Left ventricle myocardium superior (tissue), 1 donor: Measurements from ENCODE around the gene SERPINA4. TPM values are rescaled to one million over a fixed set of nuclear protein-coding genes. Genes with fewer than 3 reads are reported as not detected.

Experiments used
- ATAC-seq: fragments of 200-7000 bp; cut with Tn5 transposase; one replicate; pipeline ENCODE4 v1.9.1; 2020; ENCODE audit warnings: mild to moderate bottlenecking, moderate library complexity
- DNase-seq: peaks from one replicate; pipeline ENCODE4 v3.0.0-alpha.2; 2020
- intact Hi-C: fragments of 100-400 bp; cut with micrococcal nuclease; formaldehyde crosslinking; loops from one replicate; pipeline ENCODE4 v1.11.0; 2022
- long read RNA-seq: library from polyadenylated mRNA; unstranded; transcript quantifications from one replicate; pipeline ENCODE4 v2.0.0, GENCODE V29; 2021
- total RNA-seq: library from RNA; stranded (reverse); fragmentation: NEBNext Ultra II Directional; extraction: Animal tissue kit (Norgen Biotek cat#: 25700); gene quantifications from one replicate; pipeline ENCODE4 v1.2.1, GENCODE V29; 2021
- donor health status: DM: no; HTN: yes; CAD: no; lungs with severe emphysema.

SERPINA4 gene
- not detected for total RNA-seq
- long read RNA-seq: 0 reads

- DNase-seq (no peak), ATAC-seq (no peak)
- intact Hi-C loops: no loop called here
Observed at GRCh38 chr14:94560751-94561655, at the start of gene SERPINA4. SERPINA4 (plus strand) TSS chr14:94561442; CDS start chr14:94563483, 2,041 bp downstream.

DNA sequence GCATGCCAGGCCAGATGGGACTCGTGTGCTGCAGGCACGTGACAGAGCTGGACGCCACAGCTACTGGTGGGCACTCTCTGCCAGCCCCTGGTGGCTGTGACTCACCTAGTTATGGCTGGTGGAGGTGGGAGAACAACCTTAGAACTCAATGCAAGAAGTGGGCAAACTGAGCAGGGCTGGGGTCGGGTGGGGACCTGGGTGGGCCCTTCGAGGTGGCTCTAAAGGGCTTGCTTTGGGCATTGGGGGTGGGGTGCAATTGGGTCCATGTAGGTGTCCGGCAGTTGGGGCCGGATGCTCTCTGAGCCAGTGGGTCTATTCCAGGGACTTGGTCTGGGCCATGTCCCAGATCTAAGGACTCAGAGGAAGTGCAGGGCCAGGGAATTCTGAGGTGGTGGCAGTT lies 46.9 kb upstream of the SERPINA4 start:
- DNase-seq (no peak), ATAC-seq (no peak)
- intact Hi-C loops: no loop called here

DNA sequence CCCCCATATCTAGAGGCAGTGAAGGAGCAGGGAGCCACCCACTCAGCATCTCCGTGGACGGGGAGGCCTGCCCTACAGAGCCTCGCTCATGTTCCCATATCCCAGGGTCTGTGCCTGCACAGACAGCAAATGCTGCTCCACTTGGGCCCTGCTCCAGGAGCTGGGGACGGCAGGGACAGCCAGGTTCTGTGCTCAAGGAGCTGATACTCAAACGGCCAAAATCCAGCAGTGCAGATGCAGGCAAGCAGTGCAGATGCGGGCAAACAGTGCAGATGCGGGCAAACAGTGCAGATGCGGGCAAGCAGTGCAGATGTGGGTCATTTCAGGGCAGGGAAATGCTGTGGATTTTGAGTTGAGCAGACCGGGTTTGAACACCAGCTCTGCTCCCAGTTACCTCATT lies 45.8 kb upstream of the SERPINA4 start:
- DNase-seq (no peak), ATAC-seq (no peak)
- intact Hi-C loops: no loop called here

- intact Hi-C loops: no loop called here
- ATAC-seq (no peak), DNase-seq (no peak)
Observed at GRCh38 chr14:94515856-94516255, 45.4 kb upstream of the SERPINA4 start.

DNA sequence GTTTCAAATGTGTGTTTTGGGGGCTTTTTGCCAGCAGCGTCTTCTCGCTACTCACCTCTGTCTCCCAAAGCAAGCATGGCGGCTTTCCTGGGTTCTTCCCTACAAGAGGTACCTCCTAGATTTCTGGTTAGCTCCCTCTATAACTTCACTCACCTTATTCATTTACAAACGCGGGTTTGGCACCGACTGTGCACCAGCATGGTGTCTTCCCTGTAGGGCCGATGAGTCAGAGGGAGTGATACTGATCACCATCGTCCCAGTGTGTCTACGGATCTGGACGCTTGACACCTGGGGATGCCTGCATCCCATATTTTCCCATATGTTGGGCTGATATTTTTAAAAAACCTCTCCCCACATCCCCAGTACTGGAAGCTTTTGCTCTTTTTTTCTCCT lies 44.0 kb upstream of the SERPINA4 start:
- DNase-seq (no peak), ATAC-seq (no peak)
- intact Hi-C loops: no loop called here

DNA sequence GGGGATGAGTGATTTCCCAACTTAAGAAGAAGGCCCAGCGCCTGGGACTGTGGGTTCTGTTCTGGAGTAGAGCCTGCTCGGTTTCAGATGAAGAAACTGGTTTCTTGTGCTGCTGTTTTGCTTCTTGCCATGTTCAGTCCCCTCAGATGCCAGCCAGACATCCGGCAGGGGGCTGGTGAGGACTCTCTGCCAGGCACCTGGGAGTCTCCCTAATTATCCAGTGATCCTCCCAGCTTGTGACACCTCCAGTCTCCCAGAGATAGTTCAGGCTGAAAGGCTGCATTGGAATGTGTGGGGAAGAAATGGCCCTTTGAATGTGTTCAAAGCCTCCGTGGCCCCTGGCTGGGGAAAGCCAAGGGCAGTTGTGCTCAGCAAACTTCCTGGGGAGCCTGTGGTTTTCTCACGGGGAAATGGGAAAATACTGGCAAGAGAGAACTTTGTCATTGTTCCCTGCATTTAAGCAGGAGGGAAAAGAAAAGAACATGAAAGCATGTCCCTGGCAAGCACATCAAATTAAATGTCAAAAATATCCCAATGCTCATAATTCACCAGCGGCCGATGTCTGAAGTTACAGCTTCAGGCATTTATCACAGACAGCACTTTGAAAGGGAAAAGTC lies 43.5 kb upstream of the SERPINA4 start:
- ATAC-seq (no peak), DNase-seq (no peak)
- intact Hi-C loops: no loop called here

- ATAC-seq: no peak
- intact Hi-C loops: no loop called here
- no peak for DNase-seq
Observed at GRCh38 chr14:94521375-94522114, 39.7 kb upstream of the SERPINA4 start.

- intact Hi-C loops: no loop called here
- no peak for ATAC-seq
- DNase-seq: no peak
Observed at GRCh38 chr14:94522115-94522724, 39.0 kb upstream of the SERPINA4 start.

DNA sequence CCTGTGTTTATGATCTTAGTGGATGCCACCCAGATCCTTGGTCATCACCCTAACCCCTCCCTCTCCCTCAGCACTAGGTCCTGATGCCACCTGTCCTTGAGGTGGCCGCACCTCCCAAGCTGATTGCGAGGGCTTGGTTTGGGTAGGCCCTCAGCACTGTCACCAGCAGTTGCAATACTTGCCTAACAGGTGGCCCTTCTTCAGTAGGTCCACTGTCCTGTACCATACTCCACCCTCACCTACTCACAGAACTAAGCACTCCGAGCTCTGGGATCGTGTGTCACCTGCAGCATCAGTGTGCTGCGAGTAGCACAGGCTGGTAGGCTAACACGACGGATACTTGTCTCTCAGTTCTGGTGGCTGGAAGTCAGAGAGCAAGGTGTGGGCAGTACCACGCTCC lies 38.0 kb upstream of the SERPINA4 start:
- intact Hi-C loops: no loop called here
- ATAC-seq (no peak), DNase-seq (no peak)

- intact Hi-C loops: no loop called here
- DNase-seq: no peak
- ATAC-seq: no peak
Observed at GRCh38 chr14:94524093-94524492, 37.1 kb upstream of the SERPINA4 start.

DNA sequence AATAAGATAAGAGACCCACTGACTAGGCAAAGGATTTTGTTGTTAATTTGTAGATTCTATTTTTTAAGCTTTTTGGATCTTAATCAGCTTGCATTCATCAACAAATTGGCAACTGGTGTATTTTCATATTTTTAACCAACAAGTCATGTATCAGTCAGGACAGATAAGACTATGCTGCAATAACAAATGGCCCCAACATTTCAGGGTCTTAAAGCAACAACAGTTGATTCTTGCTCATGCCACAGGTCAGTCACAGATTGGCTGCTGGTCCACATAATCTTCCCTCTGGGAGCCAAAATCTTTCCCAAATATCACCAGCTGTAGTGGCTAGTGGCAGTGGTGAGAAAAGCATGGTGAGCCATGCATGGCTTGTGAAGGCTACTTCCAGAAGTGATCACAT lies 30.1 kb upstream of the SERPINA4 start:
- no peak for DNase-seq
- no peak for ATAC-seq

DNA sequence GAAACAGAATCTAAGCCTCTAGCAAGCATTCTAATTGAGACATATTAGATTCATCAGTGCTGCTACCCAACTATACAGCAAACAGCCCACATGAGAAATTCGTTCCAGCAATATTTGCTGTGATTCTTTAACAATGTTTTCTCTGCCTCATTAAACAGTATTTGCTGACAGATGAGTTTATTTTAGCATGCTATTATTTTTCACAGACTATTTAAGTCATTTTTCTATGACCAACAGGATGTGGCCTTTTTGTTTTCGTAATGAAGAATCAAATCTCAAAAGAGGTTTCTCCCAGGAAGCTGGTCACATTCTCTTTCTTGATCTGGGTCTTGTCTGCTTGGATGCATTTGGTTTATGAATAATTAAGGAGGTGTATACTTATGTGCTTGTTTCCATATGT lies 28.8 kb upstream of the SERPINA4 start:
- ATAC-seq (no peak), DNase-seq (no peak)
- intact Hi-C loops: no loop called here

More for the DNA sequence above, 30.1 kb upstream of the SERPINA4 start:
- intact Hi-C loops: no loop called here

DNA sequence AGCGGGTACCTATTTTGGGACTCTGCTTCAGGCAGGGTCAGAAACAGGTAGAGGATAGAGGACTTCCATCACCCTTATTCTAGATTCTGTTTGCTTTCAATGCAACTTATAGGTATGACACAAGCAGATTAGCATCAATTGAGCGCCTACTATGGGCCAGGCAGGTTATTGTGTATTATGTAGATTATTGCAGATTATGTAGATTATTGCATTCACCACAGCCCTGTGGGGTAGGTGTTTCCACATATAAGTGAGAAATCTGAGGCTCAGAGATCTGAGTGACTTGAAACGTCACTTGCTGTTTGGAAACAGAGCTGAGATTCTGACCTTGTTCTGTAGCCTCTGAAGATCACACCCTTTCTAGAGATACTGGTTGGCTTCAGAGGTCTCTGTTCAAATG lies 25.7 kb upstream of the SERPINA4 start:
- ATAC-seq: no peak
- intact Hi-C loops: no loop called here
- DNase-seq: no peak

DNA sequence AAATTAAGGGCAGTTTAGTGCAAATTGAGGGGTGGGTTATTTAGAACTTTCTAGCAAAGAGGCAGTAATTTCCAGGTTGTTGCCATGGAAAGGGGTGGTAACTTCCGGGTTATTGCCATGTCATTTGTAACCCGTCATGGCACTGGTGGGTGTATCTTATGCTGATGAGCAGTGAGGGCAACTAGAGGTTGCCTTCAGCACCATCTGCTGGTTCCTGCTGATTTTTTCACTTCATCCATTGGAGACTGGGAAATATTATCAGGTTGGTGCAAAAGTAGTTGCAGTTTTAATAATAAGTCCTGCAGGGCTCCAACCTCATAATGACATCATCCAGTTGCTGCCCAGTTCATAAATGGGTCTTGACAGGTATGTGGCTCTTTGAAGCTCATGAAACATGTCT lies 24.4 kb upstream of the SERPINA4 start:
- no peak for ATAC-seq
- intact Hi-C loops: no loop called here
- no peak for DNase-seq

- no peak for DNase-seq
Observed at GRCh38 chr14:94538070-94538740, 23.0 kb upstream of the SERPINA4 start.

GRCh38 chr14:94539181-94539580 lies 22.1 kb upstream of the SERPINA4 start:
- intact Hi-C loops: no loop called here
- DNase-seq (no peak), ATAC-seq (no peak)

More at GRCh38 chr14:94538070-94538740, 23.0 kb upstream of the SERPINA4 start:
- intact Hi-C loops: no loop called here
- ATAC-seq: no peak

- intact Hi-C loops: no loop called here
- DNase-seq (no peak), ATAC-seq (peak; percentile 71)
Observed at GRCh38 chr14:94540031-94540794, 21.0 kb upstream of the SERPINA4 start.

DNA sequence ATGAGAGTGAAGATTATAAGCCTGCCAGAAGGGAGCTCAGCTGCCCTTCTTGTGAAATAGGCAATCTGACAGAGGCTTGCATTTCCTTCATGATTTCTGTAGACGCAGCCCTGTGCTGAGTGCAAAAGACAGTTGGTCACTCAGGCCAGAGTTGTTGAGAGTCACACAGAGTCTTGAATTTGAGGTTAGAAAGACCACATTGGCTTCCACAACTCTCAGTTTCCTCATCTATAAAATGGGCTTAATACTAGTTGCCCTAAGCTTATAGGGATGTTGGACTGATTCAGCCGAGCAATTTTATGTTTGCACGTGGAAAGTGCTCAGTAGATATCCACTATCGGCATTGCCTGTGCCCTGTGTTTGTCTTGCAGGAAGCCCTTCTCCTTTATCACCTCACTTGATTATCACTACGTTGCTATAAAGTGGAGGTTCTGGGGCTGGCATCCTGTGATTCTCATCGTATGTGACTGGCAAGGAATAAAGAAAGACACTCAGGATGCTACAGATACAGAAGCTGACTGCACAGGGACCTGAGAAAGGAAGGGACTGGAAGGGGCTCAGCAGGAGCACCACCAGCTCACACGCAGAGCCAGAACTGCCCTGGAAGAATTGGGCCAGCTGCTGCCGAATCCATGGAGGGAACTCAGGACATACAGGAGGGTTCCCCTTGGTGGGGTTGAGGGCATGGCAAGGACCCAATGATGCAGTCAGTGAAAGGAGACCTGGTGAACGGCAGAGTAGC lies 19.8 kb upstream of the SERPINA4 start:
- no peak for DNase-seq
- intact Hi-C loops: no loop called here

More for the DNA sequence above, 19.8 kb upstream of the SERPINA4 start:
- no peak for ATAC-seq
